Measurements from ENCODE around the gene OXSR1. TPM values are rescaled to one million over a fixed set of nuclear protein-coding genes. Genes with fewer than 3 reads are reported as not detected.
A peak's percentile ranks its signal among the peaks of the same experiment; 100 is the strongest.

OXSR1 gene
- total and polyA plus RNA-seq, 2 of the 13 experiments (the other 11 are each of a cell fraction or from before 2014, with no cell fraction given), result 27.4 to 32.6 TPM

DNA sequence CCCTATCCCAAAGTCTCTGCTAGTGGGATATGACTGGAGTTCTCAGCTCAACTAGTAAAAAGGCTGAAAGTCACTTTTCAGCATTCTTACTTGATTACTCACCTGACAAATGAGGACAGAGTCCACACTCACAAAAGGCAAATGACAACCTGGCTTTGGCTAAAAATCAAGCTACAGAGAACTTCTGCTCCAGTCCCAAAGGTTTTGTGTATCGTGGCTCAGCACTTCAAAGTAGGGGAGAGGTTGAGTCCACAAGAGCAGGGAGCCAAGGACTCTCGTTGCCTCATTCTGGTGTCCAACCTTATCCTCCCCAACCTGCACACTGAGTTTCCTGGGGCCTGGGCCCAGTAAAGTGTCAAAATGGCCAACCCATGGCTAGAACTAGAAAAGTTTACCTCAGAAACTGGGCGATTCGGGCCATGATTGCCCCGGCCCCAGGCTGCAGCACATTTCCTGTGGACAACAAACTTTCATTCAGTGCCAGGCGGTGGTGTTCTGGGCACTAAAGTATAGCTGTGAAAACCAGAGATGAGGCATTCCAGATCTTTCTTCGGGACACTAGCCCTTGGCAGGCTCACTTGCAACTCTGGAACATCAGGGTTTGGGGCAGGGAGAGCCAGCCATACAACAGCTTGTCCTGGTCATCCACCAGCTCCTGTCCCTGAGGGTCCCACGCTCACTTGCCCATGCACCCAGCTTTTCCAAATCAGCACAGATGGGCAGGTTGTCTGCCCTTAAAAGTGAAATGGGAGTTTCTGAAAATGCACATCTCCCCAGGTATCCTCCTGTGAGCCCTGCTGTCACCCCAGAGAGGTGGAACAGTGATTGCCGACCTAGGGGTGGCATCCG is 31.6 kb upstream of the OXSR1 start (continued):
- TF ChIP-seq, protein P1, sequence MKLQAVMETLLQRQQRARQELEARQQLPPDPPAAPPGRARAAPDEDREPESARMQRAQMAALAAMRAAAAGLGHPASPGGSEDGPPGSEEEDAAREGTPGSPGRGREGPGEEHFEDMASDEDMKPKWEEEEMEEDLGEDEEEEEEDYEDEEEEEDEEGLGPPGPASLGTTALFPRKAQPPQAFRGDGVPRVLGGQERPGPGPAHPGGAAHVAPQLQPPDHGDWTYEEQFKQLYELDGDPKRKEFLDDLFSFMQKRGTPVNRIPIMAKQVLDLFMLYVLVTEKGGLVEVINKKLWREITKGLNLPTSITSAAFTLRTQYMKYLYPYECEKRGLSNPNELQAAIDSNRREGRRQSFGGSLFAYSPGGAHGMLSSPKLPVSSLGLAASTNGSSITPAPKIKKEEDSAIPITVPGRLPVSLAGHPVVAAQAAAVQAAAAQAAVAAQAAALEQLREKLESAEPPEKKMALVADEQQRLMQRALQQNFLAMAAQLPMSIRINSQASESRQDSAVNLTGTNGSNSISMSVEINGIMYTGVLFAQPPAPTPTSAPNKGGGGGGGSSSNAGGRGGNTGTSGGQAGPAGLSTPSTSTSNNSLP (IDR thresholded peaks at IDR 0.05; ENCODE audit: low read depth, low read length), result peak; percentile 30; the same call in 1 of the 2 replicates
- TF ChIP-seq, protein P2, sequence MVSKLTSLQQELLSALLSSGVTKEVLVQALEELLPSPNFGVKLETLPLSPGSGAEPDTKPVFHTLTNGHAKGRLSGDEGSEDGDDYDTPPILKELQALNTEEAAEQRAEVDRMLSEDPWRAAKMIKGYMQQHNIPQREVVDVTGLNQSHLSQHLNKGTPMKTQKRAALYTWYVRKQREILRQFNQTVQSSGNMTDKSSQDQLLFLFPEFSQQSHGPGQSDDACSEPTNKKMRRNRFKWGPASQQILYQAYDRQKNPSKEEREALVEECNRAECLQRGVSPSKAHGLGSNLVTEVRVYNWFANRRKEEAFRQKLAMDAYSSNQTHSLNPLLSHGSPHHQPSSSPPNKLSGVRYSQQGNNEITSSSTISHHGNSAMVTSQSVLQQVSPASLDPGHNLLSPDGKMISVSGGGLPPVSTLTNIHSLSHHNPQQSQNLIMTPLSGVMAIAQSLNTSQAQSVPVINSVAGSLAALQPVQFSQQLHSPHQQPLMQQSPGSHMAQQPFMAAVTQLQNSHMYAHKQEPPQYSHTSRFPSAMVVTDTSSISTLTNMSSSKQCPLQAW (CRISPR knock-in tag; IDR thresholded peaks at IDR 0.05), result peak; percentile 74
- peak; percentile 84; the same call in 1 of the 2 replicates for TF ChIP-seq FOXJ3 (CRISPR knock-in tag; IDR thresholded peaks at IDR 0.05; ENCODE audit: borderline replicate concordance)
- TF ChIP-seq, protein P3, sequence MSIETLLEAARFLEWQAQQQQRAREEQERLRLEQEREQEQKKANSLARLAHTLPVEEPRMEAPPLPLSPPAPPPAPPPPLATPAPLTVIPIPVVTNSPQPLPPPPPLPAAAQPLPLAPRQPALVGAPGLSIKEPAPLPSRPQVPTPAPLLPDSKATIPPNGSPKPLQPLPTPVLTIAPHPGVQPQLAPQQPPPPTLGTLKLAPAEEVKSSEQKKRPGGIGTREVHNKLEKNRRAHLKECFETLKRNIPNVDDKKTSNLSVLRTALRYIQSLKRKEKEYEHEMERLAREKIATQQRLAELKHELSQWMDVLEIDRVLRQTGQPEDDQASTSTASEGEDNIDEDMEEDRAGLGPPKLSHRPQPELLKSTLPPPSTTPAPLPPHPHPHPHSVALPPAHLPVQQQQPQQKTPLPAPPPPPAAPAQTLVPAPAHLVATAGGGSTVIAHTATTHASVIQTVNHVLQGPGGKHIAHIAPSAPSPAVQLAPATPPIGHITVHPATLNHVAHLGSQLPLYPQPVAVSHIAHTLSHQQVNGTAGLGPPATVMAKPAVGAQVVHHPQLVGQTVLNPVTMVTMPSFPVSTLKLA (IDR thresholded peaks at IDR 0.05), result 0 out of 2 replicates have a peak, but pooled peaks have one; percentile 24
- TF ChIP-seq KMT2B (CRISPR knock-in tag; IDR thresholded peaks at IDR 0.05), result no peak
- no peak for TF ChIP-seq ZNF101 (CRISPR knock-in tag; IDR thresholded peaks at IDR 0.05; ENCODE audit: borderline replicate concordance, low read depth)
- TF ChIP-seq ZZZ3 (CRISPR knock-in tag; IDR thresholded peaks at IDR 0.05; ENCODE audit: borderline replicate concordance), result no peak
- no peak for TF ChIP-seq MAZ (IDR thresholded peaks at IDR 0.05; ENCODE audit: borderline replicate concordance, low read depth, low read length)
- no peak; the same call in 1 of the 2 replicates for TF ChIP-seq MAZ (CRISPR knock-in tag; IDR thresholded peaks at IDR 0.05; ENCODE audit: low read depth)
- no peak for TF ChIP-seq ZFYVE20 (CRISPR knock-in tag; IDR thresholded peaks at IDR 0.05; ENCODE audit: borderline replicate concordance, low read depth)
- no peak for TF ChIP-seq ZNF629 (CRISPR knock-in tag; conservative IDR thresholded peaks at IDR 0.05)
- TF ChIP-seq, protein P4, sequence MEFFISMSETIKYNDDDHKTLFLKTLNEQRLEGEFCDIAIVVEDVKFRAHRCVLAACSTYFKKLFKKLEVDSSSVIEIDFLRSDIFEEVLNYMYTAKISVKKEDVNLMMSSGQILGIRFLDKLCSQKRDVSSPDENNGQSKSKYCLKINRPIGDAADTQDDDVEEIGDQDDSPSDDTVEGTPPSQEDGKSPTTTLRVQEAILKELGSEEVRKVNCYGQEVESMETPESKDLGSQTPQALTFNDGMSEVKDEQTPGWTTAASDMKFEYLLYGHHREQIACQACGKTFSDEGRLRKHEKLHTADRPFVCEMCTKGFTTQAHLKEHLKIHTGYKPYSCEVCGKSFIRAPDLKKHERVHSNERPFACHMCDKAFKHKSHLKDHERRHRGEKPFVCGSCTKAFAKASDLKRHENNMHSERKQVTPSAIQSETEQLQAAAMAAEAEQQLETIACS (CRISPR knock-in tag; IDR thresholded peaks at IDR 0.05), result no peak
- peak; percentile 66; the same call in 1 of the 2 replicates for TF ChIP-seq TMF1 (CRISPR knock-in tag; IDR thresholded peaks at IDR 0.05; ENCODE audit: low read depth)
- TF ChIP-seq TBP (CRISPR knock-in tag; IDR thresholded peaks at IDR 0.05), result no peak
- TF ChIP-seq, protein P5, sequence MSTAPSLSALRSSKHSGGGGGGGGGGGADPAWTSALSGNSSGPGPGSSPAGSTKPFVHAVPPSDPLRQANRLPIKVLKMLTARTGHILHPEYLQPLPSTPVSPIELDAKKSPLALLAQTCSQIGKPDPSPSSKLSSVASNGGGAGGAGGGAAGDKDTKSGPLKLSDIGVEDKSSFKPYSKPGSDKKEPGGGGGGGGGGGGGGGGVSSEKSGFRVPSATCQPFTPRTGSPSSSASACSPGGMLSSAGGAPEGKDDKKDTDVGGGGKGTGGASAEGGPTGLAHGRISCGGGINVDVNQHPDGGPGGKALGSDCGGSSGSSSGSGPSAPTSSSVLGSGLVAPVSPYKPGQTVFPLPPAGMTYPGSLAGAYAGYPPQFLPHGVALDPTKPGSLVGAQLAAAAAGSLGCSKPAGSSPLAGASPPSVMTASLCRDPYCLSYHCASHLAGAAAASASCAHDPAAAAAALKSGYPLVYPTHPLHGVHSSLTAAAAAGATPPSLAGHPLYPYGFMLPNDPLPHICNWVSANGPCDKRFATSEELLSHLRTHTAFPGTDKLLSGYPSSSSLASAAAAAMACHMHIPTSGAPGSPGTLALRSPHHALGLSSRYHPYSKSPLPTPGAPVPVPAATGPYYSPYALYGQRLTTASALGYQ (CRISPR knock-in tag; IDR thresholded peaks at IDR 0.05), result peak; percentile 82; the same call in 1 of the 2 replicates
- no peak for TF ChIP-seq ZKSCAN1 (IDR thresholded peaks at IDR 0.05; ENCODE audit: low read length)
